Pancreas (tissue), 10 donors: ENCODE data around the gene CTNNA2. TPM values are rescaled to one million over a fixed set of nuclear protein-coding genes. Genes with fewer than 3 reads are reported as not detected.

Experiments used
- ATAC-seq, 4 donors: fragments of 200-7000 bp; cut with Tn5 transposase; one replicate each; pipeline versions ENCODE4 v1.8.0 to v1.9.1; 2020; ENCODE audit warnings: mild to moderate bottlenecking in 4 of 4, moderate library complexity in 4 of 4
- DNase-seq, 6 donors: peaks; one replicate each; pipeline ENCODE4 v3.0.0-alpha.2; 2020
- FAIRE-seq: peaks from 2 replicates; lab custom pipeline; 2012; peaks lifted over from hg19 to GRCh38; lab: Jason Lieb, UNC
- H3K27ac ChIP-seq, 4 donors: fragments of 200-600 bp; sonication (generic); 1 replicate in 3 of 4; 2 replicates in 1 of 4; pipeline versions ENCODE4 v1.5.0 to v1.8.0; 2020
- H3K27me3 ChIP-seq, 4 donors: fragments of 200-600 bp; one replicate each; pipeline ENCODE4 v1.8.0; 2021
- H3K36me3 ChIP-seq, 3 donors: fragments of 200-600 bp; sonication (generic) in 1 of 3; one replicate each; pipeline versions ENCODE4 v1.5.0 to v1.8.0; 2020 to 2021
- H3K4me1 ChIP-seq, 3 donors: fragments of 200-600 bp; one replicate each; pipeline ENCODE4 v1.8.0; 2021
- H3K4me3 ChIP-seq, 4 donors: fragments of 200-600 bp; sonication (generic) in 2 of 4; one replicate each; pipeline versions ENCODE4 v1.5.0 to v1.8.0; 2020 to 2021
- H3K9me3 ChIP-seq, 4 donors: fragments of 200-600 bp; one replicate each; pipeline ENCODE4 v1.8.0; 2021
- WGBS, 2 donors: extraction: QIAGEN DNeasy Blood & Tissue Kit; methylation state at CpG; one replicate each; pipeline ENCODE4 v1.1.7; 2013; 5-methylcytosine and 5-hydroxymethylcytosine counted together
- intact Hi-C, 3 donors: fragments of 100-400 bp; cut with DNase I; formaldehyde crosslinking; loops; one replicate each; pipeline versions ENCODE4 v1.11.1 to v1.14.2; 2022
- polyA plus RNA-seq, 2 donors: library from polyadenylated mRNA; stranded (reverse); fragments of 200-250 nt; gene quantifications; one replicate each; pipeline ENCODE4 v1.2.3, GENCODE V29; 2013
- total RNA-seq, 6 donors: library from RNA; stranded (reverse); fragmentation: NEBNext Ultra II Directional in 4 of 6; extraction: Animal tissue kit (Norgen Biotek cat#: 25700) in 4 of 6; gene quantifications; one replicate each; pipeline versions ENCODE4 v1.2.1 to v1.2.4, GENCODE V29; 2021 to 2023
- TF ChIP-seq, protein P1 (sequence below), 4 donors: fragments of 200-600 bp; sonication (generic) in 3 of 4; IDR thresholded peaks; one replicate each; pipeline versions ENCODE4 v1.5.0 to v1.8.0; 2021; ENCODE audit warnings: antibody characterized with exemption in 4 of 4
- donor health status: healthy with polysubstance abuse.
- donor health status: DM: no; HTN: no; CAD: no; lungs with moderate emphysema.
- donor health status: DM: no; HTN: no; CAD: no.
- donor health status: control.
- donor health status: control.
- donor health status: Bipolar disorder and iron deficiency.
- donor health status: DM: yes; HTN: yes; CAD: no.
- donor health status: DM: no; HTN: no; CAD: no.
- donor health status: DM: no; HTN: no; CAD: no.
- donor health status: DM: yes; HTN: yes; CAD: no.

Gene CTNNA2
- total and polyA plus RNA-seq, 8 donors = 0.25 to 12.1 (median 2.1) TPM

DNA sequence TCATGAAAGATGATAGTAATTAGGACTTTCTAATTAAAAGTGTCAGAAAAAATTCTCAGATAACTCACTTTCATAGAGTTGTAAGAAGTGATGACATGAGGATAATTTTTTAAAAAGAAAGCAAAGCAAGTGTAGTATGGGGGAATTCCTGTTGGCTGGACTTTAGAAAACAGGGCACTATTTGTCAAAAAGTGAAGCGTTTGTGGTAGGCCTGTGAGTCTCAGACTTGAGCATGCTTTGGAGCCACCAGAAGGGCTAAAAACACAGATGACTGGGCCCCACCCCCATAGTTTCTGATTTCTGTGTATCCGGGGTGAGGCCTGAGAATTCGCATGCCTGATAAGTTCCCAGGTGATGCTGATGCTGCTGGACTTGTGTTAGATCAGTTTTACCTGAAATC lies 1014.3 kb downstream of the CTNNA2 start:
- no peak for ATAC-seq
- H3K9me3 ChIP-seq = no peaks in the 10 kb centered on the region
- no peak for FAIRE-seq
- no peak overlapping the region for H3K4me3 ChIP-seq
- WGBS, 2 donors = 48 to 54% methylated on average over 3 of the region's 3 CpGs
- H3K27ac ChIP-seq = no peak overlapping the region
- DNase-seq = no peak
- no peaks in the 10 kb centered on the region for H3K4me1 ChIP-seq
- no peaks in the 10 kb centered on the region for H3K27me3 ChIP-seq
- TF ChIP-seq, protein P1, sequence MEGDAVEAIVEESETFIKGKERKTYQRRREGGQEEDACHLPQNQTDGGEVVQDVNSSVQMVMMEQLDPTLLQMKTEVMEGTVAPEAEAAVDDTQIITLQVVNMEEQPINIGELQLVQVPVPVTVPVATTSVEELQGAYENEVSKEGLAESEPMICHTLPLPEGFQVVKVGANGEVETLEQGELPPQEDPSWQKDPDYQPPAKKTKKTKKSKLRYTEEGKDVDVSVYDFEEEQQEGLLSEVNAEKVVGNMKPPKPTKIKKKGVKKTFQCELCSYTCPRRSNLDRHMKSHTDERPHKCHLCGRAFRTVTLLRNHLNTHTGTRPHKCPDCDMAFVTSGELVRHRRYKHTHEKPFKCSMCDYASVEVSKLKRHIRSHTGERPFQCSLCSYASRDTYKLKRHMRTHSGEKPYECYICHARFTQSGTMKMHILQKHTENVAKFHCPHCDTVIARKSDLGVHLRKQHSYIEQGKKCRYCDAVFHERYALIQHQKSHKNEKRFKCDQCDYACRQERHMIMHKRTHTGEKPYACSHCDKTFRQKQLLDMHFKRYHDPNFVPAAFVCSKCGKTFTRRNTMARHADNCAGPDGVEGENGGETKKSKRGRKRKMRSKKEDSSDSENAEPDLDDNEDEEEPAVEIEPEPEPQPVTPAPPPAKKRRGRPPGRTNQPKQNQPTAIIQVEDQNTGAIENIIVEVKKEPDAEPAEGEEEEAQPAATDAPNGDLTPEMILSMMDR (IDR thresholded peaks at IDR 0.05) = no peak
- no peaks in the 10 kb centered on the region for H3K36me3 ChIP-seq
- intact Hi-C loops = no loop called here

DNA sequence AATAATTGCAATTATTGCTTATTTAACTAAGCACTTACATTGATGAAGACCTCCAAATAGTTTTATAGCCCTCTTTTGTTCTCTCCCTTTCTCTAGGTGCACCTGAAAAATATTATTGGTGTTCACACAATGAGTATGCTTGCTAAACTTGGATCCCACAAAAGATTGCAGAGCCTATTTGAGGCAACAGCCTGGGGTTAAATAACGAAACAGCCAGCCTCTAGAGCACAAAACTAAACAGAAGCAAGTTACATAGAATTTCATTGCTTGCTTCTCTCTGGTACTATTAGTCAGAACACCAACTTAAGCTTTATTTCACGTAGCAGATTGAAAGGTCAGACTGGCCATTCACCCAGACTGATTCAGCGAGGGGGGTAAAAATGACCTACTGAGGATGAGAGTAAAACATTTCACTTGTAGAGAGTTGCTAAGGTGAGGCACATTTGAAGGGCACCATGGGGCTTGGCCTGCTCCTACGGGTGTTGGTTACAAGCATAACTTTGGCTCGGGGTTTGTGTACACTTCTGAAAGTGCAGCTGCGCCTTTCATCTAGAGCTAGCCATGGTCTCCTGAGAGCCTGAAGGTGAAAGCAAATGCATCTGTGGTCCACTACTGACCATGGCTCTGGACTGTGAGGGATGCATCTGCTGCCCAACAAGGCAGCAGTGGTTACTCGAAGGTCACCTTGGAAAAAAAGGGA lies 1016.8 kb downstream of the CTNNA2 start:
- Histone ChIP-seq H3K27ac (no peak overlapping the region), H3K4me1 (no peaks in the 10 kb centered on the region), H3K9me3 (no peaks in the 10 kb centered on the region), H3K36me3 (no peaks in the 10 kb centered on the region), H3K4me3 (no peak overlapping the region), H3K27me3 (no peaks in the 10 kb centered on the region)
- 55 to 76% methylated on average over 7 of the region's 7 CpGs for whole genome bisulfite sequencing, 2 donors
- no peak for DNase-seq
- FAIRE-seq = no peak
- ATAC-seq = no peak
- intact Hi-C loops = no loop called here
- TF ChIP-seq, protein P1 (IDR thresholded peaks at IDR 0.05) = no peak

GRCh38 chr2:80530442-80531064 lies 1017.7 kb downstream of the CTNNA2 start:
- intact Hi-C loops = no loop called here
- H3K4me3 ChIP-seq = no peak overlapping the region
- DNase-seq = no peak
- H3K36me3 ChIP-seq = no peaks in the 10 kb centered on the region
- 29 to 52% methylated on average over 3 of the region's 3 CpGs for WGBS, 2 donors
- no peak for FAIRE-seq
- no peak for ATAC-seq
- no peaks in the 10 kb centered on the region for H3K9me3 ChIP-seq
- H3K27me3 ChIP-seq = no peaks in the 10 kb centered on the region
- TF ChIP-seq, protein P1 (IDR thresholded peaks at IDR 0.05) = no peak
- no peaks in the 10 kb centered on the region for H3K4me1 ChIP-seq
- H3K27ac ChIP-seq = no peak overlapping the region

- Histone ChIP-seq H3K27me3 (no peaks in the 10 kb centered on the region), H3K9me3 (no peaks in the 10 kb centered on the region), H3K36me3 (no peaks in the 10 kb centered on the region), H3K4me1 (no peaks in the 10 kb centered on the region), H3K4me3 (no peak overlapping the region), H3K27ac (no peak overlapping the region)
- 74 to 84% methylated on average over 1 of the region's 1 CpG for WGBS, 2 donors
- TF ChIP-seq, protein P1 (IDR thresholded peaks at IDR 0.05) = no peak
- intact Hi-C loops = no loop called here
- DNase-seq (no peak), ATAC-seq (no peak), FAIRE-seq (no peak)
These were observed 1018.5 kb downstream of the CTNNA2 start for GRCh38 chr2:80531319-80531718.
